GM18517 (cell line): ENCODE data around the gene H6PD.

Source experiments
- ATAC-seq: cut with Tn5 transposase; IDR thresholded peaks from one replicate; pipeline ENCODE4 v1.9.1; 2021; ENCODE audit warnings: mild to moderate bottlenecking, moderate library complexity; ENCODE audit not compliant: unreplicated experiment

Gene H6PD

GRCh38 chr1:9204156-9204720 is 30.3 kb upstream of the H6PD start:
- no peak for ATAC-seq

GRCh38 chr1:9207086-9207485 is 27.5 kb upstream of the H6PD start:
- no peak for ATAC-seq

- ATAC-seq: no peak
These were observed 26.9 kb upstream of the H6PD start for GRCh38 chr1:9207715-9208114.

GRCh38 chr1:9211291-9211811 is 23.2 kb upstream of the H6PD start:
- no peak for ATAC-seq

- ATAC-seq: no peak
These were observed 21.8 kb upstream of the H6PD start for GRCh38 chr1:9212735-9213134.

- ATAC-seq: no peak
These were observed 20.6 kb upstream of the H6PD start for GRCh38 chr1:9213956-9214355.

- no peak for ATAC-seq
These were observed 15.7 kb upstream of the H6PD start for GRCh38 chr1:9218917-9219316.

GRCh38 chr1:9222846-9223625 is 11.5 kb upstream of the H6PD start:
- no peak for ATAC-seq

GRCh38 chr1:9224664-9225410 is 9.7 kb upstream of the H6PD start:
- no peak for ATAC-seq

- ATAC-seq: no peak
These were observed 9.2 kb upstream of the H6PD start for GRCh38 chr1:9225411-9225785.

GRCh38 chr1:9228609-9229008 is 6.0 kb upstream of the H6PD start:
- no peak for ATAC-seq

- no peak for ATAC-seq
These were observed 5.0 kb upstream of the H6PD start for GRCh38 chr1:9229549-9229948.

GRCh38 chr1:9230869-9231533 is 3.6 kb upstream of the H6PD start:
- no peak for ATAC-seq

GRCh38 chr1:9231648-9232332 is 2.8 kb upstream of the H6PD start:
- ATAC-seq: no peak

GRCh38 chr1:9233241-9233941 is 1.2 kb upstream of the H6PD start:
- no peak for ATAC-seq

GRCh38 chr1:9233942-9234222 is 692 bp upstream of the H6PD start:
- no peak for ATAC-seq

- peak; percentile 47 for ATAC-seq
These were observed 504 bp downstream of the H6PD start for GRCh38 chr1:9235096-9235459.

- no peak for ATAC-seq
These were observed 986 bp downstream of the H6PD start for GRCh38 chr1:9235560-9235959.

GRCh38 chr1:9238134-9238533 is 3.6 kb downstream of the H6PD start:
- ATAC-seq: no peak

- no peak for ATAC-seq
These were observed 4.0 kb downstream of the H6PD start for GRCh38 chr1:9238550-9238949.
